Osteoblast (primary cell): ENCODE measurements around the gene CYP11A1. TPM values are rescaled to one million over a fixed set of nuclear protein-coding genes. Genes with fewer than 3 reads are reported as not detected.

Source experiments
- DNase-seq: peaks from one replicate; pipeline ENCODE4 v3.0.0; 2011; ENCODE audit warnings: low spot score, mixed read lengths; ENCODE audit not compliant: insufficient read length; ENCODE audit errors: missing footprints
- H2AFZ ChIP-seq: 2 replicates; pipeline ENCODE4 v1.6.0; 2011; ENCODE audit warnings: mild to moderate bottlenecking, low read length
- H3K27ac ChIP-seq: 2 replicates; pipeline ENCODE4 v1.5.1; 2011; ENCODE audit warnings: mild to moderate bottlenecking, low read depth, low read length, moderate library complexity
- H3K27me3 ChIP-seq: 2 replicates; pipeline ENCODE4 v1.6.0; 2012; ENCODE audit warnings: mild to moderate bottlenecking, control low read depth, inconsistent platforms, low read length, moderate library complexity; ENCODE audit not compliant: insufficient read depth
- H3K36me3 ChIP-seq: 2 replicates; pipeline ENCODE4 v1.5.1; 2011; ENCODE audit warnings: mild to moderate bottlenecking, low read length, control low read depth, moderate library complexity; ENCODE audit not compliant: insufficient read depth
- H3K4me1 ChIP-seq: 2 replicates; pipeline ENCODE4 v1.5.1; 2011; ENCODE audit warnings: mild to moderate bottlenecking, low read length, control low read depth, moderate library complexity; ENCODE audit not compliant: insufficient read depth
- H3K4me2 ChIP-seq: 2 replicates; pipeline ENCODE4 v1.6.0; 2011; ENCODE audit warnings: mild to moderate bottlenecking, low read length; ENCODE audit not compliant: insufficient read depth
- H3K4me3 ChIP-seq: fragments of 200-600 bp; sonication (generic); 3 replicates; pipeline ENCODE4 v1.5.1; 2012; ENCODE audit warnings: mild to moderate bottlenecking, low read length, inconsistent platforms; ENCODE audit not compliant: insufficient read depth
- H3K79me2 ChIP-seq: 2 replicates; pipeline ENCODE4 v1.6.0; 2012; ENCODE audit warnings: mild to moderate bottlenecking, low read length, control low read depth, inconsistent platforms; ENCODE audit not compliant: insufficient read depth
- H3K9me3 ChIP-seq: 2 replicates; pipeline ENCODE4 v1.5.1; 2011; ENCODE audit warnings: low read depth, low read length, control low read depth
- H4K20me1 ChIP-seq: 2 replicates; pipeline ENCODE4 v1.6.0; 2012; ENCODE audit warnings: mild to moderate bottlenecking, low read length, control low read depth; ENCODE audit not compliant: insufficient read depth
- CTCF ChIP-seq: IDR thresholded peaks from 2 replicates; pipeline ENCODE4 v1.5.1; 2011; ENCODE audit warnings: mild to moderate bottlenecking, low read depth, low read length, moderate library complexity; ENCODE audit errors: extremely low read depth
- total RNA-seq: library from RNA; depleted of rRNA; stranded (reverse); fragments of >200 nt; gene quantifications from 2 replicates; pipeline ENCODE4 v1.2.3, GENCODE V29; 2012

Gene CYP11A1
- total RNA-seq, 1 donor: 1.4 TPM

GRCh38 chr15:74343797-74344127 lies 23.7 kb downstream of the CYP11A1 start:
- TF ChIP-seq CTCF: no peak
- no peak overlapping the region for H2AFZ ChIP-seq

GRCh38 chr15:74343127-74343796 lies 24.2 kb downstream of the CYP11A1 start:
- Histone ChIP-seq H3K79me2 (no peaks in the 10 kb centered on the region), H3K4me3 (no peak overlapping the region), H3K27ac (no peak overlapping the region), H3K4me2 (no peak overlapping the region), H3K4me1 (peaks cover 6% of the 10 kb centered on the region), H3K27me3 (no peaks in the 10 kb centered on the region), H3K36me3 (no peaks in the 10 kb centered on the region), H2AFZ (no peak overlapping the region), H3K9me3 (no peaks in the 10 kb centered on the region), H4K20me1 (peaks cover 4% of the 10 kb centered on the region)
- peak; percentile 47 for DNase-seq
- no peak for TF ChIP-seq CTCF

More at GRCh38 chr15:74343797-74344127, 23.7 kb downstream of the CYP11A1 start:
- no peak for DNase-seq
- Histone ChIP-seq H3K4me1 (peaks cover 6% of the 10 kb centered on the region), H3K27me3 (no peaks in the 10 kb centered on the region), H3K4me3 (no peak overlapping the region), H3K9me3 (no peaks in the 10 kb centered on the region), H3K27ac (no peak overlapping the region), H4K20me1 (peaks cover 4% of the 10 kb centered on the region), H3K79me2 (no peaks in the 10 kb centered on the region), H3K36me3 (no peaks in the 10 kb centered on the region), H3K4me2 (no peak overlapping the region)

GRCh38 chr15:74340150-74340549 lies 27.3 kb downstream of the CYP11A1 start:
- H3K9me3 ChIP-seq: no peaks in the 10 kb centered on the region
- H3K4me1 ChIP-seq: peaks cover 16% of the 10 kb centered on the region
- H3K79me2 ChIP-seq: no peaks in the 10 kb centered on the region
- no peak for DNase-seq
- H4K20me1 ChIP-seq: peaks cover 4% of the 10 kb centered on the region
- H3K4me2 ChIP-seq: no peak overlapping the region
- H2AFZ ChIP-seq: no peak overlapping the region
- no peak overlapping the region for H3K27ac ChIP-seq
- TF ChIP-seq CTCF: no peak
- H3K4me3 ChIP-seq: no peak overlapping the region
- no peaks in the 10 kb centered on the region for H3K36me3 ChIP-seq
- no peaks in the 10 kb centered on the region for H3K27me3 ChIP-seq

GRCh38 chr15:74339371-74339770 lies 28.1 kb downstream of the CYP11A1 start:
- Histone ChIP-seq H3K4me1 (peaks cover 16% of the 10 kb centered on the region), H3K27ac (no peak overlapping the region), H3K79me2 (no peaks in the 10 kb centered on the region), H2AFZ (no peak overlapping the region), H3K9me3 (no peaks in the 10 kb centered on the region), H3K27me3 (no peaks in the 10 kb centered on the region), H3K4me3 (no peak overlapping the region), H4K20me1 (peaks cover 4% of the 10 kb centered on the region), H3K36me3 (no peaks in the 10 kb centered on the region), H3K4me2 (no peak overlapping the region)
- DNase-seq: no peak
- no peak for TF ChIP-seq CTCF
